HepG2 (cell line): ENCODE measurements around the gene CCDC74B. TPM values are rescaled to one million over a fixed set of nuclear protein-coding genes. Genes with fewer than 3 reads are reported as not detected.

Experiments
- ATF7-NPFF ChIP-seq: sonication (generic); formaldehyde crosslinking; IDR thresholded peaks from 2 replicates; pipeline ENCODE4 v1.8.1; 2023; ENCODE audit warnings: mild to moderate bottlenecking, low read depth, missing genetic modification reagents, moderate library complexity
- MEF2D ChIP-seq: sonication (generic); formaldehyde crosslinking; IDR thresholded peaks from 2 replicates; pipeline ENCODE4 v1.5.1; 2020; ENCODE audit warnings: mild to moderate bottlenecking, missing genetic modification reagents
- NRL ChIP-seq: sonication (generic); formaldehyde crosslinking; IDR thresholded peaks from 2 replicates; pipeline ENCODE4 v1.5.0; 2020; ENCODE audit warnings: missing genetic modification reagents, mild to moderate bottlenecking, moderate library complexity, borderline replicate concordance
- PAF1 ChIP-seq: IDR thresholded peaks from 2 replicates; pipeline ENCODE4 v1.6.1; 2016; ENCODE audit warnings: missing genetic modification reagents, missing compliant biosample characterization
- PHF8 ChIP-seq: sonication (generic); formaldehyde crosslinking; IDR thresholded peaks from 2 replicates; pipeline ENCODE4 v1.5.0; 2020; ENCODE audit warnings: missing genetic modification reagents
- TFAP4 ChIP-seq: sonication (generic); IDR thresholded peaks from 2 replicates; pipeline ENCODE4 v1.6.1; 2016; ENCODE audit warnings: low read depth, borderline replicate concordance
- ZNF530 ChIP-seq: sonication (generic); formaldehyde crosslinking; IDR thresholded peaks from 2 replicates; pipeline ENCODE4 v1.5.0; 2020; ENCODE audit warnings: low read depth, mild to moderate bottlenecking, missing genetic modification reagents
- ZNF563 ChIP-seq: sonication (generic); formaldehyde crosslinking; IDR thresholded peaks from 2 replicates; pipeline ENCODE4 v1.8.0; 2022; ENCODE audit warnings: mild to moderate bottlenecking, moderate library complexity, missing genetic modification reagents
- ZNF607 ChIP-seq: sonication (generic); formaldehyde crosslinking; IDR thresholded peaks from 2 replicates; pipeline ENCODE4 v1.5.1; 2020; ENCODE audit warnings: missing genetic modification reagents, mild to moderate bottlenecking, borderline replicate concordance
- ZSCAN21 ChIP-seq: sonication (generic); formaldehyde crosslinking; IDR thresholded peaks from 2 replicates; pipeline ENCODE4 v1.8.0; 2022; ENCODE audit warnings: mild to moderate bottlenecking, missing genetic modification reagents, moderate library complexity, borderline replicate concordance
- polyA plus RNA-seq, 8 experiments: library from polyadenylated mRNA; depleted of rRNA in 3 of 8; stranded (reverse) in 7 of 8; unstranded in 1 of 8; fragments of >200 nt; fragmentation: Illumina TruSeq in 4 of 8; extraction: Trizol in 4 of 8; gene quantifications; 2 replicates each; pipeline versions ENCODE4 v1.2.1 to v1.2.3, GENCODE V29; 2011 to 2016; ENCODE audit warnings: low read depth in 4 of 8, missing spikeins in 1 of 8, mixed read lengths in 1 of 8; ENCODE audit not compliant: insufficient read depth in 1 of 8
- total RNA-seq, 5 experiments: library from RNA; depleted of rRNA; stranded (reverse); fragments of >200 nt; fragmentation: Illumina TruSeq; extraction: Trizol; gene quantifications; 2 replicates each; pipeline ENCODE4 v1.2.3, GENCODE V29; 2016; ENCODE audit warnings: low read depth in 1 of 5
- TF ChIP-seq, protein P1 (sequence below): sonication (generic); formaldehyde crosslinking; IDR thresholded peaks from 2 replicates; pipeline ENCODE4 v1.5.0; 2020; ENCODE audit warnings: missing genetic modification reagents
- TF ChIP-seq, protein P2 (sequence below): sonication (generic); formaldehyde crosslinking; conservative IDR thresholded peaks from 2 replicates; pipeline ENCODE4 v1.4.0; 2020; ENCODE audit warnings: missing genetic modification reagents
- TF ChIP-seq, protein P3 (sequence below): sonication (generic); formaldehyde crosslinking; IDR thresholded peaks from 2 replicates; pipeline ENCODE4 v1.4.0; 2020; ENCODE audit warnings: missing genetic modification reagents, borderline replicate concordance
- TF ChIP-seq, protein P4 (sequence below): IDR thresholded peaks from 2 replicates; pipeline ENCODE4 v1.4.0; 2020; ENCODE audit warnings: mild to moderate bottlenecking, missing genetic modification reagents
- TF ChIP-seq, protein P5 (sequence below): sonication (generic); formaldehyde crosslinking; IDR thresholded peaks from 2 replicates; pipeline ENCODE4 v1.4.0; 2020; ENCODE audit warnings: missing genetic modification reagents, low read depth, mild to moderate bottlenecking, borderline replicate concordance

Gene CCDC74B
- total and polyA plus RNA-seq, 2 of the 13 experiments (the other 11 are each of a cell fraction or from before 2014, with no cell fraction given) = 0.07 to 0.11 TPM

- TF ChIP-seq, protein P1, sequence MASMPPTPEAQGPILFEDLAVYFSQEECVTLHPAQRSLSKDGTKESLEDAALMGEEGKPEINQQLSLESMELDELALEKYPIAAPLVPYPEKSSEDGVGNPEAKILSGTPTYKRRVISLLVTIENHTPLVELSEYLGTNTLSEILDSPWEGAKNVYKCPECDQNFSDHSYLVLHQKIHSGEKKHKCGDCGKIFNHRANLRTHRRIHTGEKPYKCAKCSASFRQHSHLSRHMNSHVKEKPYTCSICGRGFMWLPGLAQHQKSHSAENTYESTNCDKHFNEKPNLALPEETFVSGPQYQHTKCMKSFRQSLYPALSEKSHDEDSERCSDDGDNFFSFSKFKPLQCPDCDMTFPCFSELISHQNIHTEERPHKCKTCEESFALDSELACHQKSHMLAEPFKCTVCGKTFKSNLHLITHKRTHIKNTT (CRISPR knock-in tag) = no peak
- TF ChIP-seq, protein P2, sequence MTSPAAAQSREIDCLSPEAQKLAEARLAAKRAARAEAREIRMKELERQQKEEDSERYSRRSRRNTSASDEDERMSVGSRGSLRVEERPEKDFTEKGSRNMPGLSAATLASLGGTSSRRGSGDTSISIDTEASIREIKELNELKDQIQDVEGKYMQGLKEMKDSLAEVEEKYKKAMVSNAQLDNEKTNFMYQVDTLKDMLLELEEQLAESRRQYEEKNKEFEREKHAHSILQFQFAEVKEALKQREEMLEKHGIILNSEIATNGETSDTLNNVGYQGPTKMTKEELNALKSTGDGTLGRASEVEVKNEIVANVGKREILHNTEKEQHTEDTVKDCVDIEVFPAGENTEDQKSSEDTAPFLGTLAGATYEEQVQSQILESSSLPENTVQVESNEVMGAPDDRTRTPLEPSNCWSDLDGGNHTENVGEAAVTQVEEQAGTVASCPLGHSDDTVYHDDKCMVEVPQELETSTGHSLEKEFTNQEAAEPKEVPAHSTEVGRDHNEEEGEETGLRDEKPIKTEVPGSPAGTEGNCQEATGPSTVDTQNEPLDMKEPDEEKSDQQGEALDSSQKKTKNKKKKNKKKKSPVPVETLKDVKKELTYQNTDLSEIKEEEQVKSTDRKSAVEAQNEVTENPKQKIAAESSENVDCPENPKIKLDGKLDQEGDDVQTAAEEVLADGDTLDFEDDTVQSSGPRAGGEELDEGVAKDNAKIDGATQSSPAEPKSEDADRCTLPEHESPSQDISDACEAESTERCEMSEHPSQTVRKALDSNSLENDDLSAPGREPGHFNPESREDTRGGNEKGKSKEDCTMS = no peak
- TF ChIP-seq PAF1 = no peak
- TF ChIP-seq ZNF563 (CRISPR knock-in tag) = peak; percentile 45; the same call in 1 of the 2 replicates
- TF ChIP-seq, protein P3, sequence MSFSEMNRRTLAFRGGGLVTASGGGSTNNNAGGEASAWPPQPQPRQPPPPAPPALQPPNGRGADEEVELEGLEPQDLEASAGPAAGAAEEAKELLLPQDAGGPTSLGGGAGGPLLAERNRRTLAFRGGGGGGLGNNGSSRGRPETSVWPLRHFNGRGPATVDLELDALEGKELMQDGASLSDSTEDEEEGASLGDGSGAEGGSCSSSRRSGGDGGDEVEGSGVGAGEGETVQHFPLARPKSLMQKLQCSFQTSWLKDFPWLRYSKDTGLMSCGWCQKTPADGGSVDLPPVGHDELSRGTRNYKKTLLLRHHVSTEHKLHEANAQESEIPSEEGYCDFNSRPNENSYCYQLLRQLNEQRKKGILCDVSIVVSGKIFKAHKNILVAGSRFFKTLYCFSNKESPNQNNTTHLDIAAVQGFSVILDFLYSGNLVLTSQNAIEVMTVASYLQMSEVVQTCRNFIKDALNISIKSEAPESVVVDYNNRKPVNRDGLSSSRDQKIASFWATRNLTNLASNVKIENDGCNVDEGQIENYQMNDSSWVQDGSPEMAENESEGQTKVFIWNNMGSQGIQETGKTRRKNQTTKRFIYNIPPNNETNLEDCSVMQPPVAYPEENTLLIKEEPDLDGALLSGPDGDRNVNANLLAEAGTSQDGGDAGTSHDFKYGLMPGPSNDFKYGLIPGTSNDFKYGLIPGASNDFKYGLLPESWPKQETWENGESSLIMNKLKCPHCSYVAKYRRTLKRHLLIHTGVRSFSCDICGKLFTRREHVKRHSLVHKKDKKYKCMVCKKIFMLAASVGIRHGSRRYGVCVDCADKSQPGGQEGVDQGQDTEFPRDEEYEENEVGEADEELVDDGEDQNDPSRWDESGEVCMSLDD = peak; percentile 60; the same call in 1 of the 2 replicates
- TF ChIP-seq ZNF607 (CRISPR knock-in tag) = peak; percentile 54
- peak; percentile 86 for TF ChIP-seq PHF8 (CRISPR knock-in tag)
- no peak for TF ChIP-seq ZNF530
- no peak; the same call in 1 of the 2 replicates for TF ChIP-seq MEF2D
- peak; percentile 12; the same call in 1 of the 2 replicates for TF ChIP-seq TFAP4
- TF ChIP-seq, protein P4, sequence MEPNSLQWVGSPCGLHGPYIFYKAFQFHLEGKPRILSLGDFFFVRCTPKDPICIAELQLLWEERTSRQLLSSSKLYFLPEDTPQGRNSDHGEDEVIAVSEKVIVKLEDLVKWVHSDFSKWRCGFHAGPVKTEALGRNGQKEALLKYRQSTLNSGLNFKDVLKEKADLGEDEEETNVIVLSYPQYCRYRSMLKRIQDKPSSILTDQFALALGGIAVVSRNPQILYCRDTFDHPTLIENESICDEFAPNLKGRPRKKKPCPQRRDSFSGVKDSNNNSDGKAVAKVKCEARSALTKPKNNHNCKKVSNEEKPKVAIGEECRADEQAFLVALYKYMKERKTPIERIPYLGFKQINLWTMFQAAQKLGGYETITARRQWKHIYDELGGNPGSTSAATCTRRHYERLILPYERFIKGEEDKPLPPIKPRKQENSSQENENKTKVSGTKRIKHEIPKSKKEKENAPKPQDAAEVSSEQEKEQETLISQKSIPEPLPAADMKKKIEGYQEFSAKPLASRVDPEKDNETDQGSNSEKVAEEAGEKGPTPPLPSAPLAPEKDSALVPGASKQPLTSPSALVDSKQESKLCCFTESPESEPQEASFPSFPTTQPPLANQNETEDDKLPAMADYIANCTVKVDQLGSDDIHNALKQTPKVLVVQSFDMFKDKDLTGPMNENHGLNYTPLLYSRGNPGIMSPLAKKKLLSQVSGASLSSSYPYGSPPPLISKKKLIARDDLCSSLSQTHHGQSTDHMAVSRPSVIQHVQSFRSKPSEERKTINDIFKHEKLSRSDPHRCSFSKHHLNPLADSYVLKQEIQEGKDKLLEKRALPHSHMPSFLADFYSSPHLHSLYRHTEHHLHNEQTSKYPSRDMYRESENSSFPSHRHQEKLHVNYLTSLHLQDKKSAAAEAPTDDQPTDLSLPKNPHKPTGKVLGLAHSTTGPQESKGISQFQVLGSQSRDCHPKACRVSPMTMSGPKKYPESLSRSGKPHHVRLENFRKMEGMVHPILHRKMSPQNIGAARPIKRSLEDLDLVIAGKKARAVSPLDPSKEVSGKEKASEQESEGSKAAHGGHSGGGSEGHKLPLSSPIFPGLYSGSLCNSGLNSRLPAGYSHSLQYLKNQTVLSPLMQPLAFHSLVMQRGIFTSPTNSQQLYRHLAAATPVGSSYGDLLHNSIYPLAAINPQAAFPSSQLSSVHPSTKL = peak; percentile 50; the same call in 1 of the 2 replicates
- TF ChIP-seq NRL (CRISPR knock-in tag) = peak; percentile 88; the same call in 1 of the 2 replicates
- TF ChIP-seq ZSCAN21 (CRISPR knock-in tag) = peak; percentile 33
- peak; percentile 92 for TF ChIP-seq ATF7-NPFF (CRISPR knock-in tag)
- TF ChIP-seq, protein P5, sequence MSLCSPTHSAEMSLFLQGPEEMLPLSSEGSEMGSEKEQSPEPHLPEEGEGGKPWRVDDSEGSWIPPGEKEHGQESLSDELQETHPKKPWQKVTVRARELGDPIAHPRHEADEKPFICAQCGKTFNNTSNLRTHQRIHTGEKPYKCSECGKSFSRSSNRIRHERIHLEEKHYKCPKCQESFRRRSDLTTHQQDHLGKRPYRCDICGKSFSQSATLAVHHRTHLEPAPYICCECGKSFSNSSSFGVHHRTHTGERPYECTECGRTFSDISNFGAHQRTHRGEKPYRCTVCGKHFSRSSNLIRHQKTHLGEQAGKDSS (CRISPR knock-in tag) = no peak
Measured at GRCh38 chr2:130181325-130181879, 36.5 kb upstream of the CCDC74B start, which contains the start of gene SMPD4 (continued).
